Immature natural killer cell (primary cell): ENCODE data around the gene AP4S1. TPM values are rescaled to one million over a fixed set of nuclear protein-coding genes. Genes with fewer than 3 reads are reported as not detected.

Experiments used
- DNase-seq, 3 donors: peaks; one replicate each; pipeline ENCODE4 v3.0.0; 2022; ENCODE audit warnings: mixed read lengths in 1 of 3
- H3K27ac Mint-ChIP-seq, 6 donors: one replicate each; pipeline ENCODE4 v1.8.0; 2020; ENCODE audit warnings: mixed read lengths in 6 of 6, mild to moderate bottlenecking in 5 of 6, inconsistent platforms in 4 of 6, moderate library complexity in 3 of 6
- H3K27me3 Mint-ChIP-seq, 3 donors: one replicate each; pipeline ENCODE4 v1.8.0; 2020 to 2021; ENCODE audit warnings: low read depth in 3 of 3, mild to moderate bottlenecking in 3 of 3, mixed read lengths in 3 of 3, moderate library complexity in 3 of 3, inconsistent platforms in 1 of 3
- H3K36me3 Mint-ChIP-seq, 3 donors: one replicate each; pipeline ENCODE4 v1.8.0; 2020; ENCODE audit warnings: mixed read lengths in 3 of 3, inconsistent platforms in 2 of 3, mild to moderate bottlenecking in 2 of 3
- H3K4me1 Mint-ChIP-seq, 2 donors: one replicate each; pipeline ENCODE4 v1.8.0; 2020; ENCODE audit warnings: inconsistent platforms in 2 of 2, mild to moderate bottlenecking in 2 of 2, mixed read lengths in 2 of 2, moderate library complexity in 1 of 2
- H3K4me3 Mint-ChIP-seq, 5 donors: one replicate each; pipeline ENCODE4 v1.8.0; 2020; ENCODE audit warnings: mild to moderate bottlenecking in 5 of 5, mixed read lengths in 5 of 5, inconsistent platforms in 3 of 5, moderate library complexity in 3 of 5
- H3K9me3 Mint-ChIP-seq, 6 donors: one replicate each; pipeline ENCODE4 v1.8.0; 2020; ENCODE audit warnings: mild to moderate bottlenecking in 6 of 6, mixed read lengths in 6 of 6, inconsistent platforms in 4 of 6, moderate library complexity in 3 of 6
- polyA plus RNA-seq, 3 donors: library from polyadenylated mRNA; unstranded; fragments of 300-500 nt; fragmentation: Illumina TruSeq; gene quantifications; one replicate each; pipeline ENCODE4 v1.2.3, GENCODE V29; 2021

The AP4S1 gene
- polyA plus RNA-seq, 3 donors from 2014 or later: 5.0 to 8.3 (median 5.3) TPM

GRCh38 chr14:31127690-31128089 is 102.2 kb downstream of the AP4S1 start:
- Mint-ChIP-seq H3K36me3 (peaks cover 20 to 67% (median 56%) of the 10 kb centered on the region in 3 donors), H3K4me3 (peak overlapping the region; percentile 53 to 75 (median 69)), H3K27ac (peak overlapping the region; percentile 80 to 95 (median 90)), H3K4me1 (peaks cover 48 to 53% of the 10 kb centered on the region in 2 donors), H3K9me3 (no peaks in the 10 kb centered on the region), H3K27me3 (peaks cover 6 to 13% (median 10%) of the 10 kb centered on the region in 3 donors)
- peak; percentile 88 to 90 (median 89) for DNase-seq

DNA sequence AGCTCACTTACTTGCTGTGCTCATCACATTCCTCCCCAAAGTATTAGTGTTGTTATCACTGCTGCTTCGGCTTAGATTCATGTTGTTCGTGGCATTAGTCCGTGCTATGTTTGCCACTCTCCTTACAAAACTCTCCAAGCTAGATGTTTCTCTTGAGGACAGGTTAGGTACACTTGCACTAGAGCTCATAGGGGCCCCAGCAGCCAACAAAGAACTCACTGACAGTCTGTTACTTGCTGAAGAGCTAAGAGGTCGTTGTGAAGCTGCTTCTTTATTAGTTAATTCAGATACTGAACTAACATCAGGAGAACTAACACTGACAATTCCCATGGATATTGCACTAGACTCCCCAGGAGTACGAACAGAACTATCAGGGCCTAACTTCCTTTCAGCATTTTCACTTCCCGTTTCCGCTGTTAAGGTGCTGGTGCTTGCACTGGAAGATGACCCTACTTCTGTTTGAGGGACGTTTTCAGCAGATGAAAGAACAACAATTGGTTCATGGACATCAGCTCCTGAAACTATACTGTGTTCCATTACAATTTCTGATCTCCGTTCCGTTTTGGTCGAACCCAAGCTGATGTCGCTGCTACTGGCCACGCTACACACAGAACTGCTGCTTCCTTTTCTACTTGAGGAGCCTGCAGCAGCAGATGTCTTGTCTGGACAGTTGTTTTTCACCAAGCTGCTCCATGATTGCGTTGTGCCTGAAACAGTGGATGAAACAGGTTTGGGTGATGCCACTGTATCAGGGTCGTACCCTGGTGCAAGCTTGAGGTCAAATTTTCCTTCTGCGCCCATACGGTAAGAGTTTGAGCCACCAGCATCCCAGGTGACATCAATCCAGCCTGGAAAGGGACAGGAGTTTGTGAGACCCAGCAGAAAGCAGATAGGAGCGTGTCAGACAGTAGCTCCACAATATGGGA is 103.4 kb downstream of the AP4S1 start:
- no peak for DNase-seq
- Mint-ChIP-seq H3K36me3 (peaks cover 20 to 68% (median 54%) of the 10 kb centered on the region in 3 donors), H3K27me3 (peaks cover 8 to 10% (median 9%) of the 10 kb centered on the region in 3 donors), H3K27ac (peak overlapping the region; percentile 80 to 95 (median 90)), H3K4me1 (peaks cover 37 to 41% of the 10 kb centered on the region in 2 donors), H3K9me3 (no peaks in the 10 kb centered on the region), H3K4me3 (peak overlapping the region in 4 of 5 donors; percentile 5 to 71 (median 13))

GRCh38 chr14:31133133-31133532 is 107.7 kb downstream of the AP4S1 start:
- Mint-ChIP-seq H3K4me1 (peaks cover 12 to 14% of the 10 kb centered on the region in 2 donors), H3K4me3 (no peak overlapping the region), H3K36me3 (peaks cover 24 to 56% (median 51%) of the 10 kb centered on the region in 3 donors), H3K27ac (peak overlapping the region in 3 of 6 donors; percentile 23 to 72 (median 71)), H3K9me3 (no peaks in the 10 kb centered on the region), H3K27me3 (peaks cover 0 to 5% (median 2%) of the 10 kb centered on the region in 3 donors)
- DNase-seq: no peak

DNA sequence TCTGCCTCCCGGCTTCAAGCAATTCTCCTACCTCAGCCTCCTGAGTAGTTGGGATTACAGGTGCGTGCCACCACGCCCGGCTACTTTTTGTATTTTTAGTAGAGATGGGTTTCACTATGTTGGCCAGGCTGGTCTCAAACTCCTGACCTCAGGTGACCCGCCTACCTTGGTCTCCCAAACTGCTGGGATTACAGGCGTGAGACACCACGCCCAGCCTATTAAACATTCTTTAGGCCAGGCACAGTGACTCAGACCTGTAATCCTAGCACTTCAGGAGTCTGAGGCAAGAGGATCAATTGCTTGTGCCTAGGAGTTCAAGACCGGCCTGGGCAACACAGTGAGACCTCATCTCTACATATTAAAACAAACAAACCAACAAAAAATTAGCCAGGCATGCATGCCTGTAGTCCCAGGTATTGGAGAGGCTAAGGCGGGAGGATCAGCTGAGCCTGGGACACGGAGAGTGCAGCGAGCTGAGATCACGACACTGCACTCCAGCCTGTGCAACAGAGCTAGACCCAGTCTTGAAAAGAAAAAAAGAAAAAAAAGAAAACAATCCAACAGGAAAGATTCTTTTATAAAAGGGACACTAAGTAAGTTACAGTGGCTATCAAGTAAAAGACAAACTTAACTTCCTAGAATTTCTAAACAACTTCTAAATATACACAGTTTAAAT is 111.9 kb downstream of the AP4S1 start:
- Mint-ChIP-seq H3K27me3 (peaks cover 0 to 3% (median 2%) of the 10 kb centered on the region in 3 donors), H3K9me3 (no peaks in the 10 kb centered on the region), H3K27ac (peak overlapping the region in 1 of 6 donors; percentile 59), H3K4me1 (no peaks in the 10 kb centered on the region), H3K36me3 (peaks cover 24 to 49% (median 34%) of the 10 kb centered on the region in 3 donors), H3K4me3 (no peak overlapping the region)
- DNase-seq: no peak

GRCh38 chr14:31138301-31138700 is 112.9 kb downstream of the AP4S1 start:
- Mint-ChIP-seq H3K36me3 (peaks cover 20 to 45% (median 26%) of the 10 kb centered on the region in 3 donors), H3K4me3 (no peak overlapping the region), H3K9me3 (no peaks in the 10 kb centered on the region), H3K27ac (no peak overlapping the region), H3K4me1 (peaks cover 2 to 5% of the 10 kb centered on the region in 2 donors), H3K27me3 (peaks cover 0 to 3% (median under 1%) of the 10 kb centered on the region in 3 donors)
- DNase-seq: no peak

DNA sequence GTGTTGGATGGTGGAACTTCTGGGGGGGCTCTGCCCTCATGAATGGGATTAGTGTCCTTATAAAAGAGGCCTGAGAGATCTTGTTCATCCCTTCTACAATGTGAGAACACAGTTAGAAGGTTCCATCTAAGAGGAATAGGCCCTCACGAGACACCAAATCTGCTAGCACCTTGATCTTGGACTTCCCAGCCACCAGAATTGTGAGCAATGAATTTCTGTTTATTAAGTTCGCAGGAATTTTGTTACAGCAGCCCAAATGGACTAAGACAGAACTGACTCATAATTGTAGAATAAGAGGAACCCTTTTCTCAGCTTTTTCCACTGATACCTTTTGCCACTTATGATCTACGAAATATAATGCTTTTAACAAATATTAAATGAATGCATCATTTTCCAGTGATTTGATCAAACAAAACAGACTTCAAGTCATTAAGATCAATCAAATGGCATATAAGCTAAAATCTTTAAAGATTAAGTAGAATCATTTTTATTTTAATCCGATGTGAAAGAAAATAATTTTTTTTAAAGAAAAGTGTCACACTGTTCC is 113.9 kb downstream of the AP4S1 start:
- Mint-ChIP-seq H3K36me3 (peaks cover 21 to 44% (median 24%) of the 10 kb centered on the region in 3 donors), H3K4me3 (no peak overlapping the region), H3K9me3 (no peaks in the 10 kb centered on the region), H3K4me1 (peaks cover 2 to 5% of the 10 kb centered on the region in 2 donors), H3K27me3 (peaks cover 0 to 3% (median 0%) of the 10 kb centered on the region in 3 donors), H3K27ac (no peak overlapping the region)
- DNase-seq: no peak

DNA sequence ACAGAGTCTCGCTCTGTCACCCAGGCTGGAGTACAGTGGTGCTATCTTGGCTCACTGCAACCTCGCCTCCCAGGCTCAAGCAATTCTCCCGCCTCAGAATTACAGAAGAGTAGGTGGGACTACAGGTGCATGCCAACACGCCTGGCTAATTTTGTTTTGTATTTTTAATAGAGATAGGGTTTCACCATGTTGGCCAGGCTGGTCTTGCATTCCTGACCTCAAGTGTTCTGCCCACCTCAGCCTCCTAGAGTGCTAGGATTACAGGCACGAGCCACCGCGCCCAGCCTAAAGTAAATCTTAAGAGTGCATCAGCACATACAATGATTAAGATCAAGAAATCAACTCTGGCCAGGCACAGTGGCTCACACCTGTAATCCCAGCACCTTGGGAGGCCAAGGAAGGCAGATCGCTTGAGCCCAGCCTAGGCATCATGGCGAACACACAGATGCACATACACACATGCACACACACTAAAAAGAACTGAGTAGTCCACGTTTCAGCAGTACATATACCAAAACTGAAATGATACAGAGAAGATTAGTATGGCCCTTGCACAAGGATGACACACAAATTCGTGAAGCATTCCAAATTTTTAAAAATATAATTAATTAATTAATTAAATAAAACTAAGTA is 117.1 kb downstream of the AP4S1 start:
- Mint-ChIP-seq H3K9me3 (no peaks in the 10 kb centered on the region), H3K4me3 (no peak overlapping the region), H3K36me3 (peaks cover 15 to 43% (median 31%) of the 10 kb centered on the region in 3 donors), H3K27me3 (peaks cover 0 to 1% (median 0%) of the 10 kb centered on the region in 3 donors), H3K4me1 (peaks cover 2 to 5% of the 10 kb centered on the region in 2 donors), H3K27ac (no peak overlapping the region)
- no peak for DNase-seq

Other genes starting within 250 kb of the AP4S1 start
- gene COCH, start 151.1 kb upstream of the AP4S1 start, polyA plus RNA-seq: 1 to 10 TPM in 1 of 3 donors, under 1 TPM in 2; 0.19 to 3.1 (median 0.20) TPM
- gene STRN3, start 730 bp downstream of the AP4S1 start, polyA plus RNA-seq: 1 to 10 TPM in 2 of 3 donors, not detected in 1; 2.8 to 3.7 TPM
- gene HECTD1, start 182.1 kb downstream of the AP4S1 start, polyA plus RNA-seq: 10 to 100 TPM; 10.6 to 36.1 (median 22.2) TPM